GM18858 (cell line): Measurements from ENCODE around the gene ZNF716.
"Not testable (repeated sequence)": the region's sequence is repeated elsewhere in the genome, so short reads cannot be mapped to it uniquely, and the experiment has no call there.

ENCODE experiments used
- ATAC-seq: cut with Tn5 transposase; IDR thresholded peaks from one replicate; pipeline ENCODE4 v1.9.1; 2021; ENCODE audit not compliant: unreplicated experiment

The ZNF716 gene

GRCh38 chr7:57449904-57450303, at the start of gene ZNF716:
Gene ZNF716, plus strand, starts transcription at chr7:57450177. Its CDS starts 112 bp downstream, at chr7:57450289.
- ATAC-seq, result no peak

GRCh38 chr7:57400531-57401155, 49.3 kb upstream of the ZNF716 start:
- ATAC-seq, result no peak

- ATAC-seq, result not testable (repeated sequence)
Measured at GRCh38 chr7:57403051-57403450, 46.9 kb upstream of the ZNF716 start.

DNA sequence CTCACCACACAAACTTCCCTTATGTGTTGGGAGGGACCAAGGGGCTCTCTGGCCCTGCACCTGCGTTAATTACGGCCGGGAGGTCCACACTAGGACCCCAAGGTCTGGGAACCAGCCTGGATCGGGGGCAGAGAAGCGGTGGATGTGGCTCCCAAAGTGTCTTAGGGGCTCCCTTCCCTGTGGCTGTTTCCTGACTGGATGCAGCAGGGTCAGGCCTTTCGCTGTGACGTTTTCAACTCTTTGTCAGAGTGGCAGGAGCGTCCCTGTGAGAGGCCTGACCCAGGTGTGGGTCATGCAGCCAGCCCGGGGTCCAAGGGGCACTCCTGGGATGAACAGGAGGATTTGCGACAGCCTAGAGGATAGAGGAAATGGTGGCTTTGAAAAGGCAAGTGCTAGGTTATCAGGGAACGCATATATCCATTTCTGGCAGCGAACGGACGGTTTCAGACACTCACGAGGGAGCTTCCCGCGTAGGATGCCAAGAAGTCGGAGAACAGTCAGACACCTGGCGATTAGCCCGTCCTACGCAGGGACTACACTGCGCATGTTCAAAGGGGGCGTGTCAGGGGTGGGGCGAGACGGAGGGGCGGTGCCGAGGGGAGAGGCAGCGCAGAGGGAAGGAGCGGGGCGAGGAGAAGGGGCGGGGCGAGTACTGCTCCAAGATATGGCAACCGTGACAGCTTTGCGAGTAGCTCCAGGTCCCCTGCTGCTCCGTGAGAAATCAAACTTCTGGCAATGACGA, 46.2 kb upstream of the ZNF716 start:
- no peak for ATAC-seq

DNA sequence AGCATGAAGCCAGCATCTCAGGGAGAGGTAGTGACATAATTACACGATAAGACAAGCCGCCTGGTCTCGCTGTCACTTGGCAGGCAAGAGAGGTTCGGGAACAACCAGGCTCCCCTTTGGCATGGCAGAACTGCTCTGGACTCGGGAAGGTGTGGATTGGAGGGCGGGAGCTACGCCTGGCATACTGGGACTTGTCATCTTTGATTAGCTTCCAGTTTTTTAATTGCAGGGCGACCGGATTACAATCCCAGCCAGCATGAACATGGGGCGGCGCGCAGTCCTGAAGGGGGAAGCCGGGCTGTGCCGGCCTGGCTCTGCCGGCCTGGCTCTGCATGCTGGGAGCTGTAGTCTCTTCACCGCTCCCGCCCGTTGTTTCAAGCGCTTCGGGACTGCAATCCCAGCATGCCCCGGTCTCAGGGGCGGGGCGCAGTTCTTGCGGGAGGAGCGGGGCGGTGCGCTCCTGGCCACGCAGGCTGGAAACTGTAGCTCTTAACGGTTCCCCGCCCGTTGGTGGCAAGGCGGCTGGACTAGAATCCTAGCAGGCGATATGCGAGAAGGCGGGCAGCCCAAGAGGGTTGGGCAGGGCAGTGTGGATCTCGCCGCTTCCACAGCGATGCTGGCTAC, 45.5 kb upstream of the ZNF716 start:
- ATAC-seq, result no peak

DNA sequence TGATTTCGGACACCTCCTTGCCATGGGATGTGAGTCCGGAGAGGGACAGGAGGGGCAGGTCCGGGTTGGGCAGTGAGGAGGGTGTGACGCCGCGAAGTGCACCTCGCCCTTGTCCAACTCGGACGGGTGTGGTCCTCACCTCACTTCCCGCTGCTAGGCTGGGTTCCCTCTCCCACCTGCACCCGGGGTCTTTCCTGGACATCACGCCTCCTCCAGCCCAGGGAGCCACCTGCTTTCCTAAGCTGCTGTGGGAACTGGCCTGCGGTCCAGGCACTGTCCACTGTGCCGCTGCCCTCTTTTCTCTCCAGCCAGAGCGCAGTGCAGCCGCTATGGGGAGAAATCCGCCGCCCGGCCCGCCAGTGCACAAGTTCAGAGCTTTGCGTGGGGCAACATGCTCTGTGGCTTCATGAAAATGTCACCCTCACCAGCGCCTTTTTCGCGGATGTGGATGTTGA, 45.0 kb upstream of the ZNF716 start:
- ATAC-seq, result no peak

- ATAC-seq, result no peak
Measured at GRCh38 chr7:57407125-57407524, 42.9 kb upstream of the ZNF716 start.

DNA sequence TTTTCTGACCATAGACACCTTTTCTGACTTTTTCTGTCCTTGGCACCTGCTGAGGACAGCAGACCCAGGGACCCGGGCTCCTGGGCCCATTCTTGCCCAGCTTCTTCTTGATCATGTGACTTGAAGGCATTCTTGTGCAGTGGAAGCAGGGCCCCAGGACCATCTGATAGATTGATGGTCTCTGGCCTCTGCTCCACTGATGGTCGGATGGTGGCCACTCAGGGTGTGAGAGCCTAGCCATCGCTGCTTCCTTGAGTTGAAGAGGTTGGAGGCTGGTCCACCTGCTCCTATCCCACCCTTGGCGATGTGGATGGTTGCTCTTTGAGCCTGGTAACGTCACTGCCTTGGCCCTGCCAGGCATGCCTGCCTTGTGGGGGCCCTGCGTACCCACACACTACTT, 37.8 kb upstream of the ZNF716 start:
- no peak for ATAC-seq

GRCh38 chr7:57412618-57413017, 37.4 kb upstream of the ZNF716 start:
- no peak for ATAC-seq

DNA sequence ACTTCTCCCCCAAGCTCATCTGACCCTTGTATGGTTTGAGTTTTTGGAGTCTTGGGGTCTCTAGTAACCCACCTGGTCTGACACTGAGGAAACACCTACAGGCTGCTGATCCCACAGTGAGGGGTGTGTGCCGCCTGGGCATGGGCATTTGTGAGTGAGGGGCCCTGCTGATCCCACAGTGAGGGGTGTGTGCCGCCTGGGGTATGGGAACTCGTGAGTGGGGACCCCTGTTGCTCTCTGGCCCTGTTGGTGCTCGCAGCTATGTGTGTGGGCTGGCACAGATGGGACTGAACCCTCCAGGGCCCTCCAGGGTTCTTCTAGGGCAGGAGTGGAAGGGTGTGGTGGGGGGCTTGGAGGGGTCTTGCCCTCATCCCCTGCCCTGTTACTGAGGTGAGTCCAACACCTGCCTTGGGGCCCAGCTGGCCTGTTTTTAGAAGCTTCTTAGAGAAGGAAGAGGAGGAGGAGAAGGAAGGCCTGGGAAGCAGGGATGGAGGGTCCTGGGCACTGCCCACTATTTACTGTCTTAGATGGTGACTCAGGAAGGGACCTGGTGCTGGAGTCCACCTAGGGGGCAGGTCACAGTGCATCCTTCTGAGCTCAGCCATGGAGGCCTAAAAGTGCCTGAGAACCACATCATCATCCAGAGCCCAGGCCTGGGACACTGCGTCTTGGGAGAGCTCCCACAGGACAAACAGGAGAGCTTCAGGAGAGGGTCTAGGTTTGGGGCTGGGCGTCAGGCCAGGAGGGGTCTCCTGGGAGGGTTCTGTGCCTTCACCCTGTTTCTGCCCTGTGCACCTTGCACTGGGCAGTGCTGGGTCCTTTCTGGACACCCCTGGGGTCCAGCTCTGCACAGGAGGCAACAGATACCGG, 36.2 kb upstream of the ZNF716 start:
- no peak for ATAC-seq

- no peak for ATAC-seq
Measured at GRCh38 chr7:57414415-57414814, 35.6 kb upstream of the ZNF716 start.

DNA sequence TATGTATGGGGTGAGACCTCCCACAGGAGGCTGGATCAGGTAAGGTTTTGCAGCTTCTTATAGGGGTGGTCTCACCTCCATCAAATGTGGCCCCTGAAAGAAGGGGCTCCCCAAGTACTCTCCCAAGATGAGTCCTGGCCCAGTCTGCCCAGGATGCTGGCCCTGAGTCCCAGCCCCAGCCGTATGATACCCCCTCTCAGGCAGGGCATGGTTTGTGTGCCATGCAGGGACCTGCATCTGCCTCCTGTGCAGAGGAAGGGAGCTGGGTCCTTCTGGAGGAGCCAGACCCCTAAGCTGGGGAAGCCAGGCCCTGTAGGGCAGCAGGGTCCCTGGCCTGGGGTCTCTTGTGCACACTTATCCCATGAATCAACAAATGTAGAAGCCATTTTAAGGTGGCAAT, 35.1 kb upstream of the ZNF716 start:
- no peak for ATAC-seq

DNA sequence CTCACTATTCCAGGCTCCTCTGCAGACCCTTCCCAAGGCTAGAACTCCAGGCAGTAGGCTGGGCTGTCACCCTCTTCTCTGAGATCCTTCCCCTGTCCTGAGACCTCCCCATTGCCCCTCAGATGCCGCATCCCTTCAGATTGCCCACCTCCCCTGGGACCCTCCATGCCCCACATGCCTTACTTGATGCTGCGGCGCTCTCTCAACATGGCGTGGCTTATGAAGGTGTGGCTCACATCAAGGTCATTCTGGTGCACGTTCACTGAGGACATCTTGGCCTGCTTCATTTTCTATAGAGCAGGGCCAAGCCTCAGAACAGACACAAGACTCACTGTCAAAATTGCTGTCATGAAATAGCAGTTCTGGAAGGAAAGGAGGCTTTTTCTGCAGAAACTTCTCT, 34.7 kb upstream of the ZNF716 start:
- no peak for ATAC-seq

- no peak for ATAC-seq
Measured at GRCh38 chr7:57415730-57416129, 34.2 kb upstream of the ZNF716 start.

- no peak for ATAC-seq
Measured at GRCh38 chr7:57416601-57417358, 33.2 kb upstream of the ZNF716 start.

- no peak for ATAC-seq
Measured at GRCh38 chr7:57417736-57418135, 32.2 kb upstream of the ZNF716 start.

DNA sequence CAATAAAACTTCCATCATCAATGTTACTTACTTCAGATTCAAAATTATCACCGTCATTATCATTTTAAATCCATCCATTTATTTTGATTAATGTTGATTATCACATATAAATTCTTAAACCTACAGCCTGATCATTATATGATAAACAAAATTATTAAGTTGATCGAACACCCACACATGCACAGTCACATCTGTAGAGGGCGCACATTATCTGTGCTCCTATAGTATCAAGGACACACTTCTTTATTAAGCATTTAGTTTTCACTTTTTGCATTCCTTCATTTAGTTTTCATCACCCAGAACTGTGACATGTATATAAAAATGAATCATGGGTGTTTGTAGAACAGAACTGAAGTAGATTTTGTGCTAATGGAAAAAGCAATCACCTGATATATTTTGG, 26.2 kb upstream of the ZNF716 start:
- ATAC-seq, result no peak

DNA sequence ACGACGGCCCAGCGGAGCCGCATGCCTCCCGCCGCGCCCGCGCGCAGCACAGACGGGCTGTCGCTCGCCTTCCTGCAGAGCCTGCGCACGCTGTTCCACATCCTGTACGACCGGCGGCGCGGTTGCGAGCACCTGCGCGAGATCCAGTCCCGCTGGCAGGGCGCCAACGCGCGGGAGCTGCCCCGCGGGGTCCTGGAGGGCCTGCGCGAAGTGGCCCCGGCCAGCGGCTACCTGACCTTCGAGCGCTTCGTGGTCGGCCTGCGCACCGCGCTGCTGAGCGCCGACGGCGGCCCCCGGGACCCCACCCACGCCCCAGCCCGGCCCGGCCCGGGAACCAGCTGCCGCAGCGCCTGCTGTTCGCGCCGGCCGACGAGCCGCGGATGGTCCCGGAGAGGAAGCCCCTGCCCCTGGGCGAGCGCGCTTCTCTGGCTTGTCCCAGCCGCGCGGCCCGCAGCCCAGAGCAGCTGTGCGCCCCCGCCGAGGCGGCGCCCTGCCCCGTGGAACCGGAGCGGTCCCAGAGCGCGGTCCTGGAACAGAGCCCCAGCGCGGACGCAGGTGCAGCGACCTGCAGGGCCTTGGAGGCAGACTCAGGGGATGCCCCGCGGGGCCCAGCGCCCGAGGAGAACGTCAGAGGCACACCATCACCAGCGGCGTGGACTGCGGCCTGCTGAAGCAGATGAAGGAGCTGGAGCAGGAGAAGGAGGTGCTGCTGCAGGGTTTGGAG, 25.3 kb upstream of the ZNF716 start:
- no peak for ATAC-seq

GRCh38 chr7:57425239-57425944, 24.6 kb upstream of the ZNF716 start:
- no peak for ATAC-seq
